HepG2 (cell line): ENCODE measurements around the gene ISCU. TPM values are rescaled to one million over a fixed set of nuclear protein-coding genes. Genes with fewer than 3 reads are reported as not detected.

Experiments used
- AGO1 ChIP-seq: fragments of 200-400 bp; formaldehyde crosslinking; IDR thresholded peaks from 2 replicates; pipeline ENCODE4 v1.6.1; 2017; ENCODE audit warnings: mild to moderate bottlenecking, low read depth, low read length, moderate library complexity; ENCODE audit not compliant: poor library complexity, severe bottlenecking
- BCLAF1 ChIP-seq: fragments of 450-650 bp; IDR thresholded peaks from 2 replicates; pipeline ENCODE4 v1.6.1; 2017; ENCODE audit warnings: mild to moderate bottlenecking
- FOXA3 ChIP-seq: IDR thresholded peaks from 2 replicates; pipeline ENCODE4 v1.6.1; 2016; ENCODE audit warnings: missing genetic modification reagents, missing compliant biosample characterization
- FOXP4 ChIP-seq: sonication (generic); formaldehyde crosslinking; IDR thresholded peaks from 2 replicates; pipeline ENCODE4 v1.4.0; 2020; ENCODE audit warnings: missing genetic modification reagents
- GATAD1 ChIP-seq: IDR thresholded peaks from 2 replicates; pipeline ENCODE4 v1.6.1; 2016; ENCODE audit warnings: missing genetic modification reagents, missing compliant biosample characterization
- GPN1 ChIP-seq: sonication (generic); formaldehyde crosslinking; IDR thresholded peaks from 2 replicates; pipeline ENCODE4 v1.5.1; 2020; ENCODE audit warnings: missing genetic modification reagents, borderline replicate concordance
- IKZF5 ChIP-seq: IDR thresholded peaks from 2 replicates; pipeline ENCODE4 v1.6.1; 2018; ENCODE audit warnings: missing genetic modification reagents, mild to moderate bottlenecking, missing compliant biosample characterization
- JARID2 ChIP-seq: sonication (generic); formaldehyde crosslinking; IDR thresholded peaks from 2 replicates; pipeline ENCODE4 v1.8.1; 2023; ENCODE audit warnings: missing genetic modification reagents, inconsistent platforms; ENCODE audit not compliant: insufficient replicate concordance
- KAT8 ChIP-seq: IDR thresholded peaks from 2 replicates; pipeline ENCODE4 v1.6.1; 2016; ENCODE audit warnings: missing genetic modification reagents, missing compliant biosample characterization
- MAFF ChIP-seq: IDR thresholded peaks from 2 replicates; pipeline ENCODE4 v1.6.1; 2011; ENCODE audit warnings: low read depth, low read length, improper control_type of control experiment
- MIXL1 ChIP-seq: IDR thresholded peaks from 2 replicates; pipeline ENCODE4 v1.6.1; 2016
- NFE2 ChIP-seq: sonication (generic); formaldehyde crosslinking; IDR thresholded peaks from 2 replicates; pipeline ENCODE4 v1.4.0; 2020; ENCODE audit warnings: missing genetic modification reagents
- PBX2 ChIP-seq: IDR thresholded peaks from 2 replicates; pipeline ENCODE4 v1.6.1; 2016; ENCODE audit warnings: control low read depth
- TEF ChIP-seq: sonication (generic); formaldehyde crosslinking; IDR thresholded peaks from 2 replicates; pipeline ENCODE4 v1.5.0; 2020; ENCODE audit warnings: missing genetic modification reagents
- ZC3H13 ChIP-seq: sonication (generic); formaldehyde crosslinking; IDR thresholded peaks from 2 replicates; pipeline ENCODE4 v1.8.1; 2023; ENCODE audit warnings: mild to moderate bottlenecking, missing genetic modification reagents, moderate library complexity
- ZNF12 ChIP-seq: sonication (generic); formaldehyde crosslinking; IDR thresholded peaks from 2 replicates; pipeline ENCODE4 v1.5.0; 2020; ENCODE audit warnings: missing genetic modification reagents
- ZNF280D ChIP-seq: sonication (generic); formaldehyde crosslinking; IDR thresholded peaks from 2 replicates; pipeline ENCODE4 v1.5.1; 2020; ENCODE audit warnings: mild to moderate bottlenecking, missing genetic modification reagents
- ZNF747 ChIP-seq: sonication (generic); formaldehyde crosslinking; IDR thresholded peaks from 2 replicates; pipeline ENCODE4 v1.8.1; 2023; ENCODE audit warnings: missing genetic modification reagents, mild to moderate bottlenecking, borderline replicate concordance
- ZZZ3 ChIP-seq: sonication (generic); formaldehyde crosslinking; IDR thresholded peaks from 2 replicates; pipeline ENCODE4 v1.4.0; 2020; ENCODE audit warnings: missing genetic modification reagents, mild to moderate bottlenecking, borderline replicate concordance
- polyA plus RNA-seq, 8 experiments: library from polyadenylated mRNA; depleted of rRNA in 3 of 8; stranded (reverse) in 7 of 8; unstranded in 1 of 8; fragments of >200 nt; fragmentation: Illumina TruSeq in 4 of 8; extraction: Trizol in 4 of 8; gene quantifications; 2 replicates each; pipeline versions ENCODE4 v1.2.1 to v1.2.3, GENCODE V29; 2011 to 2016; ENCODE audit warnings: low read depth in 4 of 8, missing spikeins in 1 of 8, mixed read lengths in 1 of 8; ENCODE audit not compliant: insufficient read depth in 1 of 8
- total RNA-seq, 5 experiments: library from RNA; depleted of rRNA; stranded (reverse); fragments of >200 nt; fragmentation: Illumina TruSeq; extraction: Trizol; gene quantifications; 2 replicates each; pipeline ENCODE4 v1.2.3, GENCODE V29; 2016; ENCODE audit warnings: low read depth in 1 of 5

Gene ISCU
- total and polyA plus RNA-seq, 2 of the 13 experiments (the other 11 are each of a cell fraction or from before 2014, with no cell fraction given) = 94.4 to 107 TPM

GRCh38 chr12:108563136-108563803 lies 874 bp downstream of the ISCU start (continued):
- TF ChIP-seq TEF (no peak), GATAD1 (CRISPR knock-in tag) (peak; percentile 79; the same call in 1 of the 2 replicates), PBX2 (CRISPR knock-in tag) (no peak), NFE2 (CRISPR knock-in tag) (no peak), AGO1 (no peak), FOXP4 (CRISPR knock-in tag) (0 out of 2 replicates have a peak, but pooled peaks have one; percentile 30), MIXL1 (CRISPR knock-in tag) (no peak), BCLAF1 (no peak), ZNF280D (CRISPR knock-in tag) (no peak), ZNF12 (no peak), ZNF747 (CRISPR knock-in tag) (no peak), GPN1 (no peak), IKZF5 (CRISPR knock-in tag) (peak; percentile 51; the same call in 1 of the 2 replicates), MAFF (no peak), ZZZ3 (CRISPR knock-in tag) (no peak), JARID2 (CRISPR knock-in tag) (no peak), FOXA3 (0 out of 2 replicates have a peak, but pooled peaks have one; percentile 24), ZC3H13 (no peak), KAT8 (CRISPR knock-in tag) (peak; percentile 75)
